Effector memory CD8-positive, alpha-beta T cell (primary cell): ENCODE measurements around the gene ATXN10.

Experiments
- ATAC-seq: fragments of 150-1000 bp; cut with Tn5 transposase; replicated peaks from 2 replicates; pipeline ENCODE4 v1.10.0; 2021; ENCODE audit warnings: mild to moderate bottlenecking, moderate library complexity
- DNase-seq, 3 experiments: peaks; one replicate each; pipeline ENCODE4 v3.0.0; 2021
- H3K27ac Mint-ChIP-seq, 2 donors: one replicate each; pipeline ENCODE4 v1.8.0; 2022; ENCODE audit warnings: mild to moderate bottlenecking in 2 of 2, mixed read lengths in 2 of 2, moderate library complexity in 2 of 2
- H3K27me3 Mint-ChIP-seq, 2 donors: one replicate each; pipeline ENCODE4 v1.8.0; 2022; ENCODE audit warnings: mixed read lengths in 2 of 2
- H3K36me3 Mint-ChIP-seq: one replicate; pipeline ENCODE4 v1.8.0; 2022; ENCODE audit warnings: mild to moderate bottlenecking, moderate library complexity, mixed read lengths; ENCODE audit not compliant: insufficient read depth
- H3K4me1 Mint-ChIP-seq, 2 donors: one replicate each; pipeline ENCODE4 v1.8.0; 2022; ENCODE audit warnings: low read depth in 2 of 2, mixed read lengths in 2 of 2
- H3K4me3 Mint-ChIP-seq, 2 donors: one replicate each; pipeline ENCODE4 v1.8.0; 2022; ENCODE audit warnings: mild to moderate bottlenecking in 2 of 2, mixed read lengths in 2 of 2, moderate library complexity in 2 of 2
- H3K9me3 Mint-ChIP-seq, 2 donors: one replicate each; pipeline ENCODE4 v1.8.0; 2022; ENCODE audit warnings: mixed read lengths in 2 of 2

The ATXN10 gene

DNA sequence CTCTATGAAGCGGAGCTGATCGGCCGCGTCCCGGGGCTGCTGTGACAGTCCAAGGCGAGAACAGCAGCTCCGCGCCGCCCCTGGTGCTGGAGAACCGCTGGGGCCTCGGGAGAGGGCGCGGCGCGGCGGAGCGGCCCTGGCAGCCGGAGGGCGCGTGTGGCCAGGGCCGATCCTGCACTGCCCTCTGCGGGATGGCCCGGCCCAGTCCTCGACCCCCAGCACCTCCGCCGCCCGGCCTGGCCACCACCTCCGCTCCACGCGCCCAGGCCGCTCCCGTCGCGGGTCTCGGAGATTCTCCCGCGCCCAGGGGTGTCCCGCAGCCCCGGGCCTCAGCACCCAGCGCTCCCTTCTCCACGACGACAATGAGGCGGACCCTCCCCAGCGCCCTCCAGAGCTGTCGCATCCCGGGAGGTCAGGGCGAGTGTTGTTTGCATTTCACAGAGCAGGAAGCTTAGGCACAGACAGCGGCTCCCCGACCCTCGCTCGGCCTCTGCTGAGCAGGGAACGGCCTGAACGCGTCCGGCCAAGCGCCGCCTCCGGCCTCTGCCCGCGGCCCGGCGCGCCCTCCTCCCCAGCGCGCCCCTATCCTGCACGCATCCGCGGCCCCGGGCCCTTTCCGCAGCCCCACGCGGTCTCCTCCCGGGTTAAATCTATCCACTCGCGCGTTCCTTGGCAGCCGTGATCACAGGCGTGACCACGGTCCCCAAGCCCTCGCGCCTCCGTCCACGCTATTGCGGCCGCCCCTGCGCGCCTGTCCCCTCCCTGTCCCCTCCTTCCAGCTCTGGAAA lies 195.7 kb downstream of the ATXN10 start:
- H3K9me3 Mint-ChIP-seq = no peaks in the 10 kb centered on the region
- H3K36me3 Mint-ChIP-seq = peaks cover 10% of the 10 kb centered on the region
- peaks cover 51 to 54% of the 10 kb centered on the region in 2 donors for H3K27me3 Mint-ChIP-seq
- H3K27ac Mint-ChIP-seq = no peak overlapping the region
- ATAC-seq (no peak), DNase-seq (no peak)
- peaks cover 6 to 14% of the 10 kb centered on the region in 2 donors for H3K4me1 Mint-ChIP-seq
- no peak overlapping the region for H3K4me3 Mint-ChIP-seq

DNA sequence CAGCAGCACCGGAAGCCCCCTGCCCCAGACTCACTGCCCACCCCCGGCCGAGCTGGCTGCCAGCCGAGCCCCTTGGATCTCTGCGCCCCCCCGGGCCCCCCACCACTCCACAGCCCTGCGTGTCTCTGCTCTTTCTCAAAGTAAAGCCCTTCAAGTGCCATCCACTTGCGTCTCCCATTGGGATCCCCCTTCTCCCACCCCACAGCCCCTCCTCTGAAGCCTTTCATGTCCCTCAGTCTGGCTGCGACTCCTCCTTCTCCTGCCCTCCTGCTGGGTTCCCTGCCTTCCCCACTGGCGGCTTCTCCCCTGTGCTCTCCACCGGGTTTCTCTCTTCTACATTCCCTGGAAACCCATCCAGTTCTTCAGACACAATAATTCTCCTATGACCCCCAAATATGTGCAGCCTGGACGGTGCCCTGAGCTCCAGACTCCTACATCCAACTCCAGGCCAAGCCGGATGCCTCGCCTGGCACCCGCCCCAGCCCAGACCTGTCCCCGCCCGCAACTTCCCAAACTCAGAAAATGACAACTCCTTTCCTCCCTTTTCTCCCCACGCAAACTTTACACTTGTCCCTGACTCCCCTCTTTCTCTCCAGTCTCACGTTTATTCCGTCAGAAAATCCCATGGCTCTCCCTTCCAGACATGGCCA lies 196.4 kb downstream of the ATXN10 start:
- Mint-ChIP-seq H3K4me1 (peaks cover 6 to 14% of the 10 kb centered on the region in 2 donors), H3K36me3 (peaks cover 10% of the 10 kb centered on the region), H3K9me3 (no peaks in the 10 kb centered on the region), H3K27me3 (peaks cover 51 to 54% of the 10 kb centered on the region in 2 donors), H3K4me3 (no peak overlapping the region), H3K27ac (no peak overlapping the region)
- ATAC-seq (no peak), DNase-seq (no peak)

DNA sequence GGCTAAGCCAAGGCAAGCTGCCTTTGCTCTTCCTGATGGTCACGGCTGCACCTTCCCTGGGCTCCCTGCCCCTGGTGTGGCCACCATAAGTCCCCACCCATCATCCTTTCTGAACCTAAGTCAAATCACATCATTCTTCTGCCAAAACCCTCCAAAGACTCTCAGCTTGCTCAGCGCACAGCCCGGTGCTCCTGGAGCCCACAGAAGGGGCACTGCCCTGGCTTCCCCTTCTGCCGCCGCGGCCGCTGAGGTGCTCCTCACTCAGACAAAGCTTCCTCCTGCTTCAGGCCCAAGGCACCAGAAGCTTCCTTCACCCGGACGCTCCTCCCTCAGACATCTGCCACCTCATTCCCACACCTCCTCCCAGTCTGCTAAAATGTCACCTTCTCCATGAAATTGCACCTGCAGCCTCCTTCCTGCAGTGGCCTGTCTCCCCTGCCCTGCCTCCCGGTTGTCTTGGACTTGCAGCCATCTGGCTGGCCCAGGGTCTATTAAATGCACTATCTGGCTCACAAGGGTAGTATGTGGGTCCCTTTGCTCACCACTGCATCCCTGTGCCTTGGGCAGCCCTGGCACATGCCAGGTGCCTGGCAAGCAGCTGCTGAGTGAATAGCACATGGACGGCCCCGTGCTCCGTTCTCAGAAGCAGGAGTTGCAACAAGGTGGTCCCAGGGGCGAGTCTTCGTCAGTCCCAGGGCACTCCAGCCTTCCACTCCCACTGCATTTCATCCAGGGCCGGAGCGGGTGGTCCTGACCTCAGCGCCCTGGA lies 197.1 kb downstream of the ATXN10 start:
- no peak overlapping the region for H3K4me3 Mint-ChIP-seq
- H3K9me3 Mint-ChIP-seq = no peaks in the 10 kb centered on the region
- ATAC-seq (no peak), DNase-seq (no peak)
- H3K4me1 Mint-ChIP-seq = peaks cover 6 to 14% of the 10 kb centered on the region in 2 donors
- H3K36me3 Mint-ChIP-seq = peaks cover 8% of the 10 kb centered on the region
- H3K27ac Mint-ChIP-seq = no peak overlapping the region
- peaks cover 48 to 50% of the 10 kb centered on the region in 2 donors for H3K27me3 Mint-ChIP-seq

DNA sequence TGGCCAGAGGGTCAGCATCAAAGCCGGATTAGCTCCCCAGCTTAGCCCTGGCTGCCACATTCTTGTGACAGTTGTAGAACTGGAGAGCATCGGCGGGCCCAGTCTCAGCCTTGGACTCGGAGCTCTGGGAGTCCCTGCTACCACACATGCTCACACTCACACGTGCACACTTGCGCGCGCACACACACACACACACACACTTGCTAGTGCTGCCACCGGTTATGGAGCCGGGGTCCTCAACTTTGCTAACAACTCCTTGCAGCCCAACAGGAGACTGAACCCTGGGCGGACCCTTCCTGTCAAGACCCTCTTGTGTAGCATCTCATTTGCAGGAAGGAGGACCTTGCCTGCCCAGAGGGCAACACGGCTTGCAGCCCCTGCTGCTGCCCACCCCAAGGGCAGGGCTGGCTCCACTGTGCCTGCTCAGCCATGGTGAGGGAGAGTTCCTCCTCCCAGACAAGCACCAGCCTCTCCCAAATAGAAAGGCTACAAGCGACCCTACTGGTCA lies 197.8 kb downstream of the ATXN10 start:
- no peak for DNase-seq
- H3K4me1 Mint-ChIP-seq = peaks cover 5 to 11% of the 10 kb centered on the region in 2 donors
- peaks cover 41 to 44% of the 10 kb centered on the region in 2 donors for H3K27me3 Mint-ChIP-seq
- no peaks in the 10 kb centered on the region for H3K9me3 Mint-ChIP-seq
- no peak for ATAC-seq
- peaks cover 7% of the 10 kb centered on the region for H3K36me3 Mint-ChIP-seq
- no peak overlapping the region for H3K4me3 Mint-ChIP-seq
- no peak overlapping the region for H3K27ac Mint-ChIP-seq

DNA sequence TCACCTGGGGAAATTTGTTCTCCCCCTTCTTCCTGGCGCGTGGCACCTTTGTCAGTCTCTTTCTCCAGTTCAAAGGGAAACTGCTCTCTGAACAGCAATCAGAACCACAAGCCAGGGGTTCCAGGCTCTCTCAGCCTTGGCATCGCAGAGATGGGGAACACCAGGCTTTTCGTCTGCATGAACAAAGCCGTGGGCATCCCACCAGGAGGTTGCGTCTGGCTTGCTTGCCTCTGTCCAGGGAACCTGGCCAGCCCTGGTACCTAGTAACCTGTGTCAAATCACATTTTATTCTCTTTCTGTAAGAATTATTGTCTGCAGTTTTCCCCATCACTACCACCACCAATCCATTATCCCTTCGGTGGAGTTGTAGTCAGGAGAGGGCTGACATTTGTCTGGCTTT lies 198.4 kb downstream of the ATXN10 start:
- Mint-ChIP-seq H3K27ac (no peak overlapping the region), H3K36me3 (peaks cover 7% of the 10 kb centered on the region), H3K27me3 (peaks cover 35 to 37% of the 10 kb centered on the region in 2 donors), H3K9me3 (no peaks in the 10 kb centered on the region), H3K4me3 (no peak overlapping the region), H3K4me1 (peaks cover 2 to 7% of the 10 kb centered on the region in 2 donors)
- ATAC-seq (no peak), DNase-seq (no peak)

DNA sequence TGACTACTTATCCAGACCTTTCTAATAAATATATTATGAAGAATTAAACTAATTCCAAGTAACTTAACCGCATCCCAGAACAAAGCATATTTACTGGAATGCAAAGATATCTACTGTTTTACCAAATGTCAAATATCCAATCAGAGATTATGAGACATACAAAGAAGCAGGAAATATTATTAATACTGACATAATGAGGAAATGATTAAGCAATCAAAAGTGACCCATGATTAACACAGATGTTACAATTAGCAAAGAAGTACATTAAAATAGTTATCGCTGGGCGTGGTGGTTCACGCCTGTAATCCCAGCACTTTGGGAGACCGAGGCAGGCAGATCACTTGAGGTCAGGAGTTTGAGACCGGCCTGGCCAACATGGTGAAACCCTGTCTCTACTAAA lies 200.1 kb downstream of the ATXN10 start:
- no peak for ATAC-seq

DNA sequence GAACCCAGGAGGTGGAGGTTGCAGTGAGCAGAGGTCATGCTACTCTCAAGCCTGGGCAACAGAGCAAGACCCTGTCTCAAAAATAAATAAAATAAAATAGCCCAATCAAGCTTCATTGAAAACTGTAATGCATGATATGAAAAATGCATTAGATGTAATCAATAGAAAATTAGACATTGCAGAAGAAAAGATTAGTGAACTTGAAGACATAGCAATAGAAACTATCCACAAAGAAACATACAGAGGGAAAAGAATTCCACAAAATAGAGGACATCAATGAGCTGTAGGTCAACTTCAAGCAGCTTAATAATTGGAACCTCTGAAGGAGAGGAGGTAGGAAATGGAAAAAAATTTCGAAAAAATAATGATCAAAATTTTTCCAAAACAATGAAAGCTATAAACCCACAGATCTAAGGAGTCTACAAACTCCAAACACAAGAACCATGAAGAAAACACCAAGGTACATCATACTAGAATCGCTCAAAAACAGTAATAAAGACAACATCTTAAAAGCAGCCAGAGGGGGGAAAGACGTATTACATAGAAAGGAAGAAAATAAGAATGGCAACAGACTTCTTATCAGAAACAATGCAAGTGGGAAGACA lies 201.1 kb downstream of the ATXN10 start:
- peaks cover 6% of the 10 kb centered on the region for H3K36me3 Mint-ChIP-seq
- H3K4me1 Mint-ChIP-seq = peaks cover 0 to 7% of the 10 kb centered on the region in 2 donors
- DNase-seq = no peak
- no peak for ATAC-seq
- H3K4me3 Mint-ChIP-seq = no peak overlapping the region
- peaks cover 25 to 32% of the 10 kb centered on the region in 2 donors for H3K27me3 Mint-ChIP-seq
- no peak overlapping the region for H3K27ac Mint-ChIP-seq
- no peaks in the 10 kb centered on the region for H3K9me3 Mint-ChIP-seq

More for the DNA sequence above, 200.1 kb downstream of the ATXN10 start:
- no peak overlapping the region for H3K4me3 Mint-ChIP-seq
- no peak for DNase-seq
- H3K27ac Mint-ChIP-seq = no peak overlapping the region
- H3K9me3 Mint-ChIP-seq = no peaks in the 10 kb centered on the region
- H3K4me1 Mint-ChIP-seq = peaks cover 0 to 7% of the 10 kb centered on the region in 2 donors
- H3K27me3 Mint-ChIP-seq = peaks cover 25 to 27% of the 10 kb centered on the region in 2 donors
- peaks cover 7% of the 10 kb centered on the region for H3K36me3 Mint-ChIP-seq

DNA sequence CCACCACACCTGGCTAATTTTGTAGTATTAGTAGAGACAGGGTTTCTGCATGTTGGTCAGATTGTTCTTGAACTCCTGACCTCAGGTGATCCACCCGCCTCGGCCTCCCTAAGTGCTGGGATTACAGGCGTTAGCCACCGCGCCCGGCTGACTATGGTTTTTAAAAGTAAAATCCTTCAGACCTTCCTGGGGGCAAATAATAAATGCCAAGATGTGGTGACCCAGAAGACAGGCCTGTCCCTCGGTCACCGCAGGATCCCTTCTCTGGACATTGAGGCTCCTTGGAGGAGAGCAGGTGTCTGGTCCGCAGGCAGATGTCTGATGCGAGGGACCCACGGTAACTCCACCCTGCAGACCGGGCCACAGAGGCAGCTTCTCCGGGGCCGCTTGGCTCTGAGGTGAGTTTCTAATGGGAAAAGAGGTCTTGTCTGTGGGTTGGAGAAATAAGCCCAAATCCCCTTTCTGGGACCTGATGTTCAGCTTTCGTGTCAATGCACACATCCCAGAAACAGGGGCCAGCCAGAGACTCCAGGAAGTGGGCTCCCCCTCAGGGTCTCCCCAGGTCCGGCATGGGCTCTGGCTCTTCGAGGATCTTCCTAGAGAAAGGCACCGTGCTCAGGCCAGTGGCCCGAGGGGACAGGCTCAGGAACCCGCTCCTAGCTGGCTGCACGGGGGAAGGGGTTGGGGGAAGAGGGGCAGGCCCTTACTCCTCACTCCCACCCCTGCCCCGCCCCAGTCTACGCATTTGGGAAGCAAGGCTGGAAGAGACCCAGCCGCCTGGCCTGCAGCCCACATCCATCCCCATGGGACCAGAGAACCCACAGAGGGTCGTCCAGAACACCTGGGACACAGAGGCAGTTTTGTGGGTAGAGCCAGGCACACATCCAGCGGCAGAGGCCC lies 204.8 kb downstream of the ATXN10 start:
- no peaks in the 10 kb centered on the region for H3K36me3 Mint-ChIP-seq
- H3K4me3 Mint-ChIP-seq = no peak overlapping the region
- peaks cover 0 to 6% of the 10 kb centered on the region in 2 donors for H3K4me1 Mint-ChIP-seq
- H3K27me3 Mint-ChIP-seq = peaks cover 30 to 47% of the 10 kb centered on the region in 2 donors
- DNase-seq (no peak), ATAC-seq (no peak)
- H3K27ac Mint-ChIP-seq = no peak overlapping the region
- H3K9me3 Mint-ChIP-seq = no peaks in the 10 kb centered on the region

DNA sequence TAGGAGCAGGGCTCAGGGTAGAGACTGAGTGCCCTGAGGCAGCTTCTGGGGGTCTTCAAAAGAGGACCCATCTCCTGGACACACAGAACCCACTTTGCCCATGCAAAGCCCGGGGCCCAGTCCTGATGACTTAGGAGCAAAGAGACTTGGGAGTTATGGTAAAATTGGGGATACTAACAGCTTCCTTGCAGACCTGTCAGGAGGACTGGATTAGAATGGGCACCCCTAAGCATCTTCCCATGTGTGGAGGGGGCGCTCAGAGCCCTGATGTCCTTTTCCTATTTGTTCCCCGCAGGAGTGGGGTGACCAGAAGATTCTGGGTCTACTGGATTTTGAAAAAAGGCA lies 205.4 kb downstream of the ATXN10 start:
- H3K36me3 Mint-ChIP-seq = no peaks in the 10 kb centered on the region
- no peak overlapping the region for H3K4me3 Mint-ChIP-seq
- peaks cover 37 to 53% of the 10 kb centered on the region in 2 donors for H3K27me3 Mint-ChIP-seq
- no peaks in the 10 kb centered on the region for H3K9me3 Mint-ChIP-seq
- H3K27ac Mint-ChIP-seq = no peak overlapping the region
- DNase-seq = no peak
- ATAC-seq = no peak
- peaks cover 0 to 6% of the 10 kb centered on the region in 2 donors for H3K4me1 Mint-ChIP-seq

DNA sequence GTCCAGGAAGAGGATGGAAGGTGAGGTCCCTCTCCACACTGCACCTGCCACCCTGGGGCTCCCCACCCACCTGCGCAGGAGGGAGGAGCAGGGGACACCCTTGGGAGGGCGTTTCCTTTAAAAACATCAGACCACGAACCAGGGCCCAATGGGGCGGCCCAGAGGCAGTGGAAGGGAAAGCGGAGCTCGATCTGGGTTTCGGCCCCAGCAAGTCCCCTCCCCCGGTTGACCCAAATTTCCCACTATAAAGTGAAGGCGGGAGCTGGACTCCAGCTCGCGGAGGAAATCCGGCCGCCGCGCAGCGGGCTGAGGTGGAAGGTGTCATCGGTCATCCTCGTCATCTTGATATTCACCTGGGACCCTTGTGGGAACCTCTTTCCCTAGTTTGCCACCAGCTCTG lies 206.0 kb downstream of the ATXN10 start:
- no peak overlapping the region for H3K27ac Mint-ChIP-seq
- H3K4me3 Mint-ChIP-seq = no peak overlapping the region

DNA sequence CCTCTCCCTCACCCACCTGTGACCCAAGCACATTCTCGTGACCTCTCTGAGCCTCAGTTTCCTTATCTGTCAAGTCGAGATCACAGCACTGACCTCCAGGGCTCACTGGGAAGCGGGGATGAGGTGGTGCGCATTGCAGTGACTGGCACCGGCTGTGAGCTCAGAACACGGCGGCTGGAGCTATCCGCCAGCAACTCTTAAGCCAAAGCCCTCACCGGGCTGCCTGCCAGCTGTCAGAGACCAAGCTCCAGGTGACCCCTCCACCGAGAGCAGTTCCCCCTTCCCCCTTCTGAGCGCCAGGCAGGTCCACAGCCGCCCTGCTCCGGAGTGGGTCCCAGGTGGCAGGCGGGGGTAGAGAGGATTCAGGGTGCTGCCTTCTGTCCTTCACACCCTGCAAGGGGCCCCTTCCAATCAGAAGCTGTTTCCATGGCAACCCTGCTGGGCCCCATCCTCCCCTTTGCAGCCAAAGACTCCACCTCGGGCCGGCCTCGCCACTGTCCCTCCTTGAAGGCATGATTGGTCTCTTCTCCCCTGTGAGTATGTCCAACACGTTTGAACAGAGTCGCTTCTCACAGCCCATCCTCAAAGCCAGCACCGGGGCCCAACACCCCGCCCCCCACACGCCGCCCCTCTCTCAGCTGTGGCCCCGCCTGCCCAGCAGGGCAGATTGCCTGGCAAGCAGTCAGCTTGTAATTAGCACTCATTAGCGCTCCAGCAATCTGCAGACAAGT lies 206.6 kb downstream of the ATXN10 start:
- no peaks in the 10 kb centered on the region for H3K9me3 Mint-ChIP-seq
- peaks cover 0 to 6% of the 10 kb centered on the region in 2 donors for H3K4me1 Mint-ChIP-seq

More for the DNA sequence above, 206.0 kb downstream of the ATXN10 start:
- Mint-ChIP-seq H3K36me3 (no peaks in the 10 kb centered on the region), H3K27me3 (peaks cover 43 to 60% of the 10 kb centered on the region in 2 donors), H3K4me1 (peaks cover 0 to 6% of the 10 kb centered on the region in 2 donors), H3K9me3 (no peaks in the 10 kb centered on the region)
- ATAC-seq (no peak), DNase-seq (no peak)

More for the DNA sequence above, 206.6 kb downstream of the ATXN10 start:
- H3K4me3 Mint-ChIP-seq = no peak overlapping the region
- peaks cover 44 to 62% of the 10 kb centered on the region in 2 donors for H3K27me3 Mint-ChIP-seq
- no peak for ATAC-seq
- H3K27ac Mint-ChIP-seq = no peak overlapping the region
- no peaks in the 10 kb centered on the region for H3K36me3 Mint-ChIP-seq
- DNase-seq = no peak
